IMR-90 (cell line): ENCODE results near the gene ANTXR1. TPM values are rescaled to one million over a fixed set of nuclear protein-coding genes. Genes with fewer than 3 reads are reported as not detected.
"Not testable (repeated sequence)": the region's sequence is repeated elsewhere in the genome, so short reads cannot be mapped to it uniquely, and the experiment has no call there.

Experiments
- ATAC-seq: fragments of 200-7000 bp; cut with Tn5 transposase; 2 replicates; pipeline ENCODE4 v1.9.1; 2020; ENCODE audit warnings: low read depth, mild to moderate bottlenecking, moderate library complexity
- BruUV-seq: library from RNA; stranded (reverse); fragments of 400-500 nt; replicated peaks from 2 replicates; lab custom pipeline; 2021; lab: Mats Ljungman, UMichigan
- CTCF ChIA-PET: fragments of 300-600 bp; formaldehyde crosslinking; extraction: SDS; loops from one replicate; lab custom pipeline; 2021; ENCODE audit warnings: antibody characterized with exemption; lab: Yijun Ruan, JAX
- POLR2A ChIA-PET: fragments of 300-600 bp; sonication (Branson Sonifier 250); formaldehyde crosslinking; loops from one replicate; lab custom pipeline; 2022; ENCODE audit warnings: antibody characterized with exemption; ENCODE audit not compliant: unreplicated experiment; lab: Charles Lee
- DNase-seq: peaks from one replicate; pipeline ENCODE4 v3.0.0; 2013
- H2AFZ ChIP-seq: replicated peaks from 2 replicates; pipeline ENCODE3; 2013; ENCODE audit warnings: low read length, mild to moderate bottlenecking; ENCODE audit not compliant: poor library complexity
- H2AK5ac ChIP-seq: 2 replicates; pipeline ENCODE4 v1.6.1; 2013; ENCODE audit warnings: low read depth, low read length, inconsistent platforms
- H2AK9ac ChIP-seq: replicated peaks from 2 replicates; pipeline ENCODE3; 2013; ENCODE audit warnings: mild to moderate bottlenecking, low read depth, low read length, moderate library complexity; ENCODE audit not compliant: poor library complexity
- H2BK120ac ChIP-seq: 2 replicates; pipeline ENCODE4 v1.6.1; 2013; ENCODE audit warnings: low read depth, low read length, inconsistent platforms
- H2BK15ac ChIP-seq: 3 replicates; pipeline ENCODE4 v1.6.1; 2013; ENCODE audit warnings: low read depth, low read length, inconsistent platforms
- H2BK20ac ChIP-seq: 2 replicates; pipeline ENCODE4 v1.6.1; 2013; ENCODE audit warnings: low read depth, mild to moderate bottlenecking, inconsistent platforms, low read length, moderate library complexity
- H2BK5ac ChIP-seq: 2 replicates; pipeline ENCODE4 v1.6.1; 2013; ENCODE audit warnings: mild to moderate bottlenecking, low read depth, low read length, inconsistent platforms; ENCODE audit not compliant: poor library complexity, severe bottlenecking
- H3K14ac ChIP-seq: replicated peaks from 2 replicates; pipeline ENCODE4 v1.6.1; 2013; ENCODE audit warnings: low read depth, low read length, inconsistent platforms
- H3K18ac ChIP-seq: 2 replicates; pipeline ENCODE4 v1.6.1; 2013; ENCODE audit warnings: low read depth, low read length, control low read depth
- H3K23ac ChIP-seq: 2 replicates; pipeline ENCODE4 v1.6.1; 2013; ENCODE audit warnings: low read depth, low read length, inconsistent platforms
- H3K27ac ChIP-seq: 2 replicates; pipeline ENCODE4 v1.5.1; 2013; ENCODE audit warnings: mild to moderate bottlenecking, control low read depth, low read length; ENCODE audit not compliant: insufficient read depth
- H3K27me3 ChIP-seq: 2 replicates; pipeline ENCODE4 v1.6.1; 2013; ENCODE audit warnings: low read length; ENCODE audit not compliant: control insufficient read depth, insufficient read depth
- H3K36me3 ChIP-seq: 2 replicates; pipeline ENCODE4 v1.6.1; 2013; ENCODE audit warnings: low read length, mixed read lengths; ENCODE audit not compliant: control insufficient read depth, insufficient read depth
- H3K4ac ChIP-seq: 2 replicates; pipeline ENCODE4 v1.6.1; 2013; ENCODE audit warnings: low read depth, low read length, inconsistent platforms
- H3K4me1 ChIP-seq: 2 replicates; pipeline ENCODE4 v1.6.1; 2013; ENCODE audit warnings: low read length, mixed read lengths; ENCODE audit not compliant: control insufficient read depth, insufficient read depth
- H3K4me2 ChIP-seq: 2 replicates; pipeline ENCODE4 v1.6.1; 2013; ENCODE audit warnings: low read depth, mild to moderate bottlenecking, control low read depth, low read length, moderate library complexity
- H3K4me3 ChIP-seq: 2 replicates; pipeline ENCODE4 v1.5.1; 2013; ENCODE audit warnings: low read depth, mild to moderate bottlenecking, control low read depth, low read length, moderate library complexity; ENCODE audit not compliant: insufficient read depth
- H3K56ac ChIP-seq: 2 replicates; pipeline ENCODE4 v1.6.1; 2013; ENCODE audit warnings: low read length, inconsistent platforms; ENCODE audit not compliant: insufficient read depth; ENCODE audit errors: extremely low read depth
- H3K79me1 ChIP-seq, 2 experiments: 2 replicates each; pipeline ENCODE4 v1.6.1; 2013; ENCODE audit warnings: low read length in 2 of 2, inconsistent platforms in 1 of 2, low read depth in 1 of 2
- H3K9ac ChIP-seq: 2 replicates; pipeline ENCODE4 v1.6.1; 2013; ENCODE audit warnings: low read depth, low read length, control low read depth
- H3K9me1 ChIP-seq: 2 replicates; pipeline ENCODE4 v1.6.1; 2013; ENCODE audit warnings: low read length, inconsistent platforms; ENCODE audit not compliant: insufficient read depth
- H3K9me3 ChIP-seq: 2 replicates; pipeline ENCODE4 v1.6.1; 2013; ENCODE audit warnings: low read length; ENCODE audit not compliant: control insufficient read depth, insufficient read depth
- H4K20me1 ChIP-seq: 2 replicates; pipeline ENCODE4 v1.6.1; 2013; ENCODE audit warnings: low read length, inconsistent platforms; ENCODE audit not compliant: insufficient read depth
- H4K5ac ChIP-seq: 2 replicates; pipeline ENCODE4 v1.6.1; 2013; ENCODE audit warnings: mild to moderate bottlenecking, low read depth, low read length, control low read depth
- H4K8ac ChIP-seq, 2 experiments: 2 replicates each; pipeline ENCODE4 v1.6.1; 2013; ENCODE audit warnings: low read depth in 2 of 2, low read length in 2 of 2, control low read depth in 1 of 2, inconsistent platforms in 1 of 2
- H4K91ac ChIP-seq: 2 replicates; pipeline ENCODE4 v1.6.1; 2013; ENCODE audit warnings: low read depth, low read length, inconsistent platforms; ENCODE audit not compliant: insufficient read depth
- WGBS, 2 experiments: methylation state at CpG; one replicate each; pipeline versions ENCODE4 v1.1.5 to v1.1.7; 2013; ENCODE audit warnings: missing lambda C conversion rate in 2 of 2; ENCODE audit not compliant: insufficient read length in 1 of 2; ENCODE audit errors: extremely low coverage in 2 of 2; 5-methylcytosine and 5-hydroxymethylcytosine counted together
- dilution Hi-C: fragments of 300-500 bp; cut with HindIII; formaldehyde crosslinking; loops from one replicate; pipeline ENCODE4 v1.14.3; 2018; ENCODE audit warnings: low sequenced_read_pairs; ENCODE audit not compliant: unreplicated experiment
- in situ Hi-C: fragments of 300-500 bp; cut with MboI; formaldehyde crosslinking; loops from 3 replicates; pipeline ENCODE4 v1.14.3; 2019; ENCODE audit warnings: low sequenced_read_pairs, inconsistent platforms, mixed read lengths
- intact Hi-C: fragments of 100-400 bp; cut with micrococcal nuclease; formaldehyde crosslinking; loops from 2 replicates; pipeline ENCODE4 v1.10.0; 2022
- polyA plus RNA-seq, 3 experiments: library from polyadenylated mRNA; depleted of rRNA; stranded (reverse); fragments of >200 nt; gene quantifications; 2 replicates each; pipeline ENCODE4 v1.2.3, GENCODE V29; 2012; ENCODE audit warnings: low replicate concordance in 1 of 3
- total RNA-seq: library from RNA; depleted of rRNA; stranded (reverse); fragments of >200 nt; gene quantifications from 2 replicates; pipeline ENCODE4 v1.2.3, GENCODE V29; 2012

The ANTXR1 gene
- total and polyA plus RNA-seq, 2 of the 4 experiments (the other 2 are of a cell fraction), result 27.2 to 36.9 TPM

DNA sequence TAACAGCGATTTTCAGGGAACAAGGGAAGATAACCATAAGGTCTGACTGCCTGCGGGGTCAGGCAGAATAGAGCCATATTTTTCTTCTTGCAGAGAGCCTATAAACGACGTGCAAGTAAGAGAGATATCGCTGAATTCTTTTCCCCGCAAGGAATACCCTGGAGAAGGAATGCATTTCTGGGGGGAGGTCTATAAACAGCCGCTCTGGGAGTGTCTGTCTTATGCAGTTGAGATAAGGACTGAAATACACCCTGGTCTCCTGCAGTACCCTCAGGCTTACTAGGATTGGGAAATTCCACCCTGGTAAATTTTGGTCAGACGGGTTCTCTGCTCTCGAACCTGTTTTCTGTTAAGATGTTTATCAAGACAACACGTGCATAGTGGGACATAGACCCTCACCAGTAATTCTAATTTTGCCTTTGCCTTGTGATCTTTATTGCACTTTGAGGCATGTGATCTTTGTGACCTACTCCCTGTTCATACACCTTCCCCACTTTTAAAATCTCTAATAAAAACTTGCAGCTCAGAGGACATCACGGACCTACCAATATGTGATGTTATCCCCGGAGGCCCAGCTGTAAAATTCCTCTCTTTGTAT, 247.1 kb downstream of the ANTXR1 start:
- WGBS, 2 experiments, result 80% methylated on average over 2 of the region's 12 CpGs; no CpG with 5 or more reads in 1 of the 2 experiments

More for the DNA sequence above, 247.1 kb downstream of the ANTXR1 start:
- Histone ChIP-seq H2BK15ac (0 out of 3 replicates have a peak overlapping the region, but pooled peaks have one; percentile 9), H2BK5ac (peak overlapping the region; percentile 57)
- in situ Hi-C loops, ATAC-seq, H2AK9ac ChIP-seq, H4K20me1 ChIP-seq, H3K79me1 ChIP-seq, H3K4me1 ChIP-seq, H4K5ac ChIP-seq, intact Hi-C loops, H3K4me2 ChIP-seq, H3K27ac ChIP-seq, H2BK120ac ChIP-seq, H3K14ac ChIP-seq, H3K9me3 ChIP-seq, H3K23ac ChIP-seq, H2AK5ac ChIP-seq, H3K4me3 ChIP-seq, H3K36me3 ChIP-seq, H3K9me1 ChIP-seq, H2AFZ ChIP-seq, H3K56ac ChIP-seq, H3K4ac ChIP-seq, BruUV-seq, H3K27me3 ChIP-seq, CTCF ChIA-PET, H2BK20ac ChIP-seq, H3K18ac ChIP-seq, dilution Hi-C loops, H4K91ac ChIP-seq, H3K9ac ChIP-seq, H4K8ac ChIP-seq, DNase-seq: not testable (repeated sequence)
- POLR2A ChIA-PET, result interaction anchor here (0.6 kb wide), 1 partner anchor 56 kb away, joined by 3 read pairs; no protein-coding TSS in a partner anchor
